Panc1 (cell line): ENCODE data around the gene POLD3. TPM values are rescaled to one million over a fixed set of nuclear protein-coding genes. Genes with fewer than 3 reads are reported as not detected.

Source experiments
- ATAC-seq: fragments of 200-7000 bp; cut with Tn5 transposase; 2 replicates; pipeline ENCODE4 v1.9.1; 2020; ENCODE audit warnings: mild to moderate bottlenecking, moderate library complexity
- BruUV-seq: library from RNA; stranded (reverse); fragments of 400-500 nt; replicated peaks from 2 replicates; lab custom pipeline; 2021; lab: Mats Ljungman, UMichigan
- CTCF ChIA-PET: fragments of 300-600 bp; sonication (Branson Sonifier 250); formaldehyde crosslinking; loops from one replicate; lab custom pipeline; 2022; ENCODE audit warnings: antibody characterized with exemption; lab: Charles Lee
- POLR2A ChIA-PET: fragments of 300-600 bp; sonication (Branson Sonifier 250); formaldehyde crosslinking; loops from one replicate; lab custom pipeline; 2022; ENCODE audit warnings: antibody characterized with exemption; lab: Charles Lee
- DNase-seq: peaks from one replicate; pipeline ENCODE4 v3.0.0-alpha.2; 2010; ENCODE audit warnings: low read depth, low spot score
- H3K27ac ChIP-seq: 2 replicates; pipeline ENCODE4 v1.5.1; 2011; ENCODE audit warnings: mild to moderate bottlenecking, low read length, inconsistent platforms
- H3K27me3 ChIP-seq: fragments of 200-500 bp; sonication (Bioruptor generic); 2 replicates; pipeline ENCODE4 v1.6.0; 2014; ENCODE audit warnings: low read length, inconsistent platforms; ENCODE audit not compliant: control insufficient read depth, insufficient read depth
- H3K36me3 ChIP-seq: fragments of 200-500 bp; sonication (Bioruptor generic); 2 replicates; pipeline ENCODE4 v1.5.1; 2014; ENCODE audit warnings: inconsistent platforms, mild to moderate bottlenecking, low read length, moderate library complexity; ENCODE audit not compliant: control insufficient read depth, insufficient read depth
- H3K4me1 ChIP-seq: 2 replicates; pipeline ENCODE4 v1.5.1; 2011; ENCODE audit warnings: inconsistent platforms, mild to moderate bottlenecking, low read length, moderate library complexity; ENCODE audit not compliant: control insufficient read depth, insufficient read depth
- H3K4me3 ChIP-seq, 2 experiments: 2 replicates each; pipeline ENCODE4 v1.5.1; 2011 to 2012; ENCODE audit warnings: low read depth in 2 of 2, low read length in 2 of 2, mild to moderate bottlenecking in 2 of 2, inconsistent platforms in 1 of 2, moderate library complexity in 1 of 2
- H3K9me3 ChIP-seq: fragments of 200-500 bp; sonication (Bioruptor generic); 2 replicates; pipeline ENCODE4 v1.5.1; 2014; ENCODE audit warnings: low read depth, mild to moderate bottlenecking, inconsistent platforms, low read length, moderate library complexity; ENCODE audit not compliant: control insufficient read depth, insufficient read depth
- CTCF ChIP-seq: fragments of 450-650 bp; IDR thresholded peaks from 2 replicates; pipeline ENCODE4 v1.5.1; 2017; ENCODE audit warnings: mild to moderate bottlenecking
- POLR2AphosphoS5 ChIP-seq: IDR thresholded peaks from 2 replicates; pipeline ENCODE4 v1.6.1; 2012; ENCODE audit warnings: mild to moderate bottlenecking, low read depth, low read length, moderate library complexity
- REST ChIP-seq, 2 experiments: IDR thresholded peaks; 2 replicates each; pipeline ENCODE4 v1.6.1; 2011 to 2012; ENCODE audit warnings: low read depth in 2 of 2, control low read depth in 1 of 2, low read length in 1 of 2, mild to moderate bottlenecking in 1 of 2, moderate library complexity in 1 of 2; ENCODE audit not compliant: insufficient read depth in 1 of 2
- SIN3A ChIP-seq: IDR thresholded peaks from 2 replicates; pipeline ENCODE4 v1.6.1; 2012; ENCODE audit warnings: low read depth, mild to moderate bottlenecking, low read length, moderate library complexity, borderline replicate concordance; ENCODE audit not compliant: insufficient read depth
- TCF7L2 ChIP-seq: IDR thresholded peaks from 2 replicates; pipeline ENCODE4 v1.6.1; 2011; ENCODE audit warnings: mild to moderate bottlenecking, low read depth, low read length, inconsistent platforms
- in situ Hi-C: cut with HindIII; loops from 2 replicates; pipeline ENCODE4 v1.10.0; 2016; ENCODE audit warnings: low sequenced_read_pairs, low pct_unique_long_range_greater_than_20kb
- intact Hi-C: fragments of 100-400 bp; cut with micrococcal nuclease; formaldehyde crosslinking; loops from one replicate; pipeline ENCODE4 v1.10.0; 2022; ENCODE audit not compliant: unreplicated experiment
- total RNA-seq: library from RNA; stranded (reverse); gene quantifications from one replicate; pipeline ENCODE4 v1.2.1, GENCODE V29; 2021; ENCODE audit not compliant: unreplicated experiment

POLD3 gene
- total RNA-seq, 1 experiment from 2014 or later, result 31.7 TPM

GRCh38 chr11:74686792-74687191, 94.4 kb downstream of the POLD3 start:
- no peaks in the 10 kb centered on the region for H3K9me3 ChIP-seq
- TF ChIP-seq POLR2AphosphoS5 (no peak), TCF7L2 (no peak), CTCF (no peak), REST (IDR thresholded peaks at IDR 0.05; ENCODE audit: insufficient read depth in 1 of 2, low read depth in 2 of 2, low read length in 1 of 2) (no peak), SIN3A (no peak)
- BruUV-seq, result no TSS peak
- H3K4me3 ChIP-seq, result no peak overlapping the region
- in situ Hi-C loops (no loop called here), intact Hi-C loops (no loop called here)
- no peak for DNase-seq
- H3K36me3 ChIP-seq, result no peaks in the 10 kb centered on the region
- ChIA-PET CTCF (interaction anchor here (0.5 to 0.9 kb wide), 3 partner anchors 10 to 16 kb away, joined by 4 to 8 read pairs (median 4); no protein-coding TSS in a partner anchor), POLR2A (no interaction called here)
- no peaks in the 10 kb centered on the region; the same call in 1 of the 2 replicates for H3K27me3 ChIP-seq
- H3K27ac ChIP-seq, result no peak overlapping the region
- H3K4me1 ChIP-seq, result no peaks in the 10 kb centered on the region
- no peak for ATAC-seq

GRCh38 chr11:74687237-74688023, 95.0 kb downstream of the POLD3 start:
- Histone ChIP-seq H3K9me3 (no peaks in the 10 kb centered on the region), H3K4me1 (no peaks in the 10 kb centered on the region), H3K27ac (no peak overlapping the region), H3K36me3 (no peaks in the 10 kb centered on the region), H3K4me3 (no peak overlapping the region), H3K27me3 (no peaks in the 10 kb centered on the region; the same call in 1 of the 2 replicates)
- ATAC-seq, result no peak
- no peak for DNase-seq
- BruUV-seq, result no TSS peak
- no peak for TF ChIP-seq TCF7L2
- in situ Hi-C loops, result no loop called here
- POLR2A ChIA-PET, result no interaction called here
- CTCF ChIA-PET, result interaction anchor here (0.5 to 0.9 kb wide), 4 partner anchors 9 to 88 kb away, joined by 4 to 8 read pairs (median 4); no protein-coding TSS in a partner anchor
- intact Hi-C loops, result no loop called here

GRCh38 chr11:74689666-74690065, 97.3 kb downstream of the POLD3 start:
- ChIA-PET POLR2A (no interaction called here), CTCF (no interaction called here)
- no peak overlapping the region for H3K27ac ChIP-seq
- H3K36me3 ChIP-seq, result no peaks in the 10 kb centered on the region
- H3K4me3 ChIP-seq, result no peak overlapping the region
- no peaks in the 10 kb centered on the region for H3K4me1 ChIP-seq
- no peak for DNase-seq
- in situ Hi-C loops (no loop called here), intact Hi-C loops (no loop called here)
- no peak for TF ChIP-seq TCF7L2
- TF ChIP-seq POLR2AphosphoS5, result no peak
- TF ChIP-seq CTCF, result no peak
- ATAC-seq, result no peak
- H3K27me3 ChIP-seq, result no peaks in the 10 kb centered on the region
- BruUV-seq, result no TSS peak
- no peaks in the 10 kb centered on the region for H3K9me3 ChIP-seq
